Muscle of leg (tissue), 16 donors: ENCODE data around the gene NPHP3. TPM values are rescaled to one million over a fixed set of nuclear protein-coding genes. Genes with fewer than 3 reads are reported as not detected.
"Not testable (repeated sequence)": the region's sequence is repeated elsewhere in the genome, so short reads cannot be mapped to it uniquely, and the experiment has no call there.

Experiments
- DNase-seq: peaks from one replicate; pipeline ENCODE4 v3.0.0; 2013
- H3K27ac ChIP-seq: one replicate; pipeline ENCODE4 v1.5.1; 2013; ENCODE audit warnings: mild to moderate bottlenecking, low read length, control low read depth
- H3K27me3 ChIP-seq: one replicate; pipeline ENCODE4 v1.6.1; 2013; ENCODE audit warnings: low read length; ENCODE audit not compliant: control insufficient read depth, insufficient read depth
- H3K36me3 ChIP-seq: one replicate; pipeline ENCODE4 v1.6.1; 2013; ENCODE audit warnings: low read length; ENCODE audit not compliant: control insufficient read depth, insufficient read depth
- H3K4me1 ChIP-seq: one replicate; pipeline ENCODE4 v1.6.1; 2013; ENCODE audit warnings: low read length; ENCODE audit not compliant: control insufficient read depth, insufficient read depth
- H3K4me3 ChIP-seq: one replicate; pipeline ENCODE4 v1.5.1; 2013; ENCODE audit warnings: low read length, control low read depth
- H3K9me3 ChIP-seq: replicated peaks from 2 replicates; pipeline ENCODE4 v1.6.1; 2013; ENCODE audit warnings: low read depth, low read length; ENCODE audit not compliant: control insufficient read depth
- WGBS: methylation state at CpG from one replicate; pipeline ENCODE4 v1.1.5; 2013; ENCODE audit warnings: missing lambda C conversion rate; ENCODE audit not compliant: insufficient coverage; 5-methylcytosine and 5-hydroxymethylcytosine counted together
- long read RNA-seq, 11 donors: transcript quantifications; one replicate each; lab custom pipeline, GENCODE V29; 2026
- polyA plus RNA-seq, 8 donors: library from polyadenylated mRNA; unstranded; fragments of 120-200 nt; gene quantifications; one replicate each; pipeline versions ENCODE4 v1.2.1 to v1.2.3, GENCODE V29; 2013; ENCODE audit warnings: inconsistent platforms in 1 of 8, low replicate concordance in 1 of 8; ENCODE audit not compliant: insufficient read length in 8 of 8, insufficient read depth in 1 of 8
- total RNA-seq: library from RNA; stranded (reverse); fragments of 120-200 nt; gene quantifications from one replicate; pipeline ENCODE4 v1.2.4, GENCODE V29; 2013

NPHP3 gene, protein sequence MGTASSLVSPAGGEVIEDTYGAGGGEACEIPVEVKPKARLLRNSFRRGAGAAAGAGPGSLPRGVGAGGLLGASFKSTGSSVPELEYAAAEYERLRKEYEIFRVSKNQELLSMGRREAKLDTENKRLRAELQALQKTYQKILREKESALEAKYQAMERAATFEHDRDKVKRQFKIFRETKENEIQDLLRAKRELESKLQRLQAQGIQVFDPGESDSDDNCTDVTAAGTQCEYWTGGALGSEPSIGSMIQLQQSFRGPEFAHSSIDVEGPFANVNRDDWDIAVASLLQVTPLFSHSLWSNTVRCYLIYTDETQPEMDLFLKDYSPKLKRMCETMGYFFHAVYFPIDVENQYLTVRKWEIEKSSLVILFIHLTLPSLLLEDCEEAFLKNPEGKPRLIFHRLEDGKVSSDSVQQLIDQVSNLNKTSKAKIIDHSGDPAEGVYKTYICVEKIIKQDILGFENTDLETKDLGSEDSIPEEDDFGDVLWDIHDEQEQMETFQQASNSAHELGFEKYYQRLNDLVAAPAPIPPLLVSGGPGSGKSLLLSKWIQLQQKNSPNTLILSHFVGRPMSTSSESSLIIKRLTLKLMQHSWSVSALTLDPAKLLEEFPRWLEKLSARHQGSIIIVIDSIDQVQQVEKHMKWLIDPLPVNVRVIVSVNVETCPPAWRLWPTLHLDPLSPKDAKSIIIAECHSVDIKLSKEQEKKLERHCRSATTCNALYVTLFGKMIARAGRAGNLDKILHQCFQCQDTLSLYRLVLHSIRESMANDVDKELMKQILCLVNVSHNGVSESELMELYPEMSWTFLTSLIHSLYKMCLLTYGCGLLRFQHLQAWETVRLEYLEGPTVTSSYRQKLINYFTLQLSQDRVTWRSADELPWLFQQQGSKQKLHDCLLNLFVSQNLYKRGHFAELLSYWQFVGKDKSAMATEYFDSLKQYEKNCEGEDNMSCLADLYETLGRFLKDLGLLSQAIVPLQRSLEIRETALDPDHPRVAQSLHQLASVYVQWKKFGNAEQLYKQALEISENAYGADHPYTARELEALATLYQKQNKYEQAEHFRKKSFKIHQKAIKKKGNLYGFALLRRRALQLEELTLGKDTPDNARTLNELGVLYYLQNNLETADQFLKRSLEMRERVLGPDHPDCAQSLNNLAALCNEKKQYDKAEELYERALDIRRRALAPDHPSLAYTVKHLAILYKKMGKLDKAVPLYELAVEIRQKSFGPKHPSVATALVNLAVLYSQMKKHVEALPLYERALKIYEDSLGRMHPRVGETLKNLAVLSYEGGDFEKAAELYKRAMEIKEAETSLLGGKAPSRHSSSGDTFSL (N-terminal part only)
- total RNA-seq (33.9 TPM), polyA plus RNA-seq (10 to 100 TPM; 21.3 to 50.8 (median 28.7) TPM)
- long read RNA-seq, donor 1: 0 reads
- long read RNA-seq, donor 2: 0 reads
- long read RNA-seq, donor 3, full-length matches to known transcripts: 1 of 10 reads
- long read RNA-seq, donor 3, partial matches to known transcripts: 9 of 10 reads
- long read RNA-seq, donor 3, other reads (novel, unspliced or antisense): 0 of 10 reads
- long read RNA-seq, donor 4: 0 reads
- long read RNA-seq, donor 5, partial matches to known transcripts: 12 of 12 reads
- long read RNA-seq, donor 5, other reads (novel, unspliced or antisense): 0 of 12 reads
- long read RNA-seq, donor 6, full-length matches to known transcripts: 3 of 11 reads
- long read RNA-seq, donor 6, partial matches to known transcripts: 8 of 11 reads
- long read RNA-seq, donor 6, other reads (novel, unspliced or antisense): 0 of 11 reads
- long read RNA-seq, donor 7, full-length matches to known transcripts: 3 of 3 reads
- long read RNA-seq, donor 7, partial matches to known transcripts: 0 of 3 reads
- long read RNA-seq, donor 7, other reads (novel, unspliced or antisense): 0 of 3 reads
- long read RNA-seq, donor 8: 0 reads
- long read RNA-seq, donor 9: 0 reads
- long read RNA-seq, donor 10, full-length matches to known transcripts: 1 of 17 reads
- long read RNA-seq, donor 10, partial matches to known transcripts: 16 of 17 reads
- long read RNA-seq, donor 10, other reads (novel, unspliced or antisense): 0 of 17 reads
- long read RNA-seq, donor 11, full-length matches to known transcripts: 1 of 1 reads
- long read RNA-seq, donor 11, partial matches to known transcripts: 0 of 1 reads
- long read RNA-seq, donor 11, other reads (novel, unspliced or antisense): 0 of 1 reads

DNA sequence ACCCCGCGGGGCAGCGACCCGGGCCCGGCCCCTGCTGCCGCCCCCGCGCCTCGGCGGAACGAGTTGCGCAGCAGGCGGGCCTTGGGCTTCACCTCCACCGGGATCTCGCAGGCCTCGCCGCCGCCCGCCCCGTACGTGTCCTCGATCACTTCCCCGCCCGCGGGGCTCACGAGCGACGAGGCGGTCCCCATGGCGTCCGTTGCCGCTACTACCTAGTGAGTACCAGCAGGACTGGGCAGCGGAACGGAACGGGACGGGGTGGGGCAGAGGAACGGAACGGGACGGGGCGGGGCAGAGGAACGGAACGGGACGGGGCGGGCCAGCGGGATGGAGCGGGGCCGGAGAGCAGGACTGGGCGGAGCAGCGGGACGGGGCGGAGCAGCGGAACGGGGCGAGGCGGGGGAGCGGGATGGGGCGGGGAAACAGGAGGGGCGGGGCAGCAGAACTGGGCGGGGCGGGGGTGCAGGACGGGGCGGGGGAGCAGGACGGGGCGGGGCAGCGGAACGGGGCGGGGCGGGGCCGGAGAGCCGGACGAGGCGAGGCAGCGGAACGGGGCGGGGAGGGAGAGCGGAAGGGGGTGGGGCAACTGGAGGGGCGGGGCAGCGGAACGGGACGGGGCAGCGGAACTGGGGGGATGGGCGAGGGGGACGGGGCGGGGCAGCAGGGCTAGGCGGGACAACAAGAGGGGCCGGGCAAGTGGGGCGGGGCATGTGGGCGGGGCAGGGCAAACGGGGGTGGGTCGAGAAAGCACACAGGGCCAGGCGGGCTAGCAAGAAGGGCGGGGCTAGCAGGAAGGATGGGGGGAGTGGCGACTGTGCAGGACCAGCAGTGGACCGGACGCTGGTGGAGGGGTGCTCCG lies at the start of gene NPHP3:
Gene NPHP3, minus strand, starts transcription at position 245 of the 859 bp plus-strand sequence. Its CDS starts 54 bp downstream, at position 191.
- peaks cover 4% of the 10 kb centered on the region for H3K36me3 ChIP-seq
- under 1% methylated on average over 60 of the region's 96 CpGs for WGBS
- no peaks in the 10 kb centered on the region for H3K9me3 ChIP-seq
- peak within 1 kb of the TSS; percentile 96 for H3K27ac ChIP-seq
- H3K4me1 ChIP-seq: peaks cover 12% of the 10 kb centered on the region
- H3K4me3 ChIP-seq: peak within 1 kb of the TSS; percentile 71
- no peaks in the 10 kb centered on the region for H3K27me3 ChIP-seq
- peak; percentile 98 for DNase-seq

DNA sequence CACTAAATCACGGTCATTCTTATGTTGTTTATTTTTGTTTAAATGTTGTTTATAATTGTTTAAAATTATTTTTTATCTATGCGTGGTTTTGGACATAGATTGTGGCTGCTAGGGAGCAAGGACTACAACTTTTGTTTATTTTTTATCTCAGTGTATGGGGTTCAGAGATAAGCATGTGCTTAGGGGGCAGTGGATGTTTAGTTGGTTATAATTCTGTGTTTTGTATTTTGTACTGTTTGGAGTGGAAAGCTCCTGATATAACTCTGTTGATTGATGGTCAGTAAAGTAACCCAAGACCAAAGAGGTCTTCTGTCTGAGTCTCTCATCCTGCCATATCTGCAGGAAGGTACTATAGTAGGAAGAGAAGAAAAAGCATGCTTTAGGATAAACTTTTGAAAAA lies 36.5 kb upstream of the NPHP3 start:
- DNase-seq: no peak
- H3K36me3 ChIP-seq: no peaks in the 10 kb centered on the region
- 60% methylated on average over 1 of the region's 2 CpGs for WGBS

DNA sequence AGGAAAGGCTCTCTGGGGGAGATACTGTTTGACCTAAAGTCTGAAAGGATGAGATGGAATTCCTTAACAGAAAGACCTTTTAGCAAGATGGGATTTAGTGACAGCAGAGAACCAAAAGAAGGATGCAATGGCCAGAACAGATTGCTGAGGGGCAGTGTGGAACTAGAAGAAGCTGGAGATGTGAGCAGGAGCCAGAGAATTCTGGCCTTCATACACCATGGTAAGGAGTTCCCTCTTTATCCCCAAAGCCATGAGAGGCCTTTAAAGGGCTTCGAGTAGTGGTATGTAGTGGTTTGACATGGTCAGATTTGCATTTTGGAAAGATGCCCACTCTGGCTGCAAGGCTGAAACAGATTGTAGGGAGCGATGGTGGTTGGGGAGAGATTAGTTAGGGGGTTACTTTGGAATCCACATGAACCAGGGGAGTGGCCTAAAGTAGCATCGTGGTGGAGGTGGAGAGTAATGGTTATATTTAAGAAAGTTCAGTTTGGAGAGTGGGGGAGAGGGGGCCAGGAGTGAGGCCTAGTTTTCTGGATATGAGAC lies 34.0 kb upstream of the NPHP3 start:
- 49% methylated on average over 3 of the region's 3 CpGs for WGBS
- no peak overlapping the region for H3K4me3 ChIP-seq
- no peaks in the 10 kb centered on the region for H3K4me1 ChIP-seq
- H3K27ac ChIP-seq: no peak overlapping the region
- no peaks in the 10 kb centered on the region for H3K9me3 ChIP-seq
- H3K27me3 ChIP-seq: no peaks in the 10 kb centered on the region
- no peaks in the 10 kb centered on the region for H3K36me3 ChIP-seq
- peak; percentile 6 for DNase-seq

More for the DNA sequence above, 36.5 kb upstream of the NPHP3 start:
- Histone ChIP-seq H3K27ac (no peak overlapping the region), H3K4me3 (no peak overlapping the region), H3K9me3 (no peaks in the 10 kb centered on the region), H3K4me1 (no peaks in the 10 kb centered on the region), H3K27me3 (no peaks in the 10 kb centered on the region)

DNA sequence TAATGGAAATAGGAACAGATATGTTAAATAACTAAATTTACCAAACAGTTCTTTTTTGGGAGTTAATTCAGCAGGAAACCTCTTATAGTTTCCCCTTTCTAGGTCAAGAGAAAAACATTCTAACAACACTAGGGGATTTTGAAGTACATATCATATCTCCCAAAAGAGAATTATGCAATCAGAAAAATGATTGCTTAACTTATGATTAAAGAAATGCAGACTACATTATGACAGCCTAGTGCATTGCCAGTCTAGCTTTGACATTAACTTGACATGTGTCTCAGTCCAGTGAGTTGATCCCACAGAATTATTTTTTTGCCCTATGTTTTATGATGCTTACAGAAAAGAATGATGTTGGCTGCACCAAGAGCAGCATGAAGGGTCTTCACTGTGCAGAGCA lies 31.7 kb upstream of the NPHP3 start:
- no peak overlapping the region for H3K27ac ChIP-seq
- H3K4me3 ChIP-seq: no peak overlapping the region
- no peaks in the 10 kb centered on the region for H3K27me3 ChIP-seq
- no peaks in the 10 kb centered on the region for H3K4me1 ChIP-seq
- no peak for DNase-seq
- no peaks in the 10 kb centered on the region for H3K9me3 ChIP-seq
- no peaks in the 10 kb centered on the region for H3K36me3 ChIP-seq

DNA sequence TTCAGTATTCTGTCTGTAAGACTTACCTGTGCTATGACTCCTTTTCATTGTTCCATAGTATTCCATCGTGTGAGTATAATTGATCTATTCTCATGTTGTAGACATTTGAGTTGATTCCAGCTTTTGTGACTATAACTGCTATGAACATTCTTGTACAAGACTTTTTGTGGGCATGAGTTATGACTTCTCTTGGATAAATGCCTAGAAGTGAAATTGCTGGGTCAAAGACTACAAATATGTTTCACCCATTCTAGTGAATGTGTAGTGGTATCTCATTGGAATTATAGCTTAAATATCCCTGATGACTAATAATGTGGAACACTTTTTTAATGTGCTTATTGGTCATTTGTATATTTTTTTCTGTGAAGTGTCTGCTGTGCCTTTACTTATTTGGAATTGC lies 27.6 kb upstream of the NPHP3 start:
- no peak overlapping the region for H3K4me3 ChIP-seq
- H3K36me3 ChIP-seq: no peaks in the 10 kb centered on the region
- DNase-seq: no peak
- no peak overlapping the region for H3K27ac ChIP-seq
- H3K27me3 ChIP-seq: no peaks in the 10 kb centered on the region
- WGBS: no CpG with 5 or more reads among the region's 1 CpG
- no peaks in the 10 kb centered on the region for H3K9me3 ChIP-seq
- no peaks in the 10 kb centered on the region for H3K4me1 ChIP-seq

DNA sequence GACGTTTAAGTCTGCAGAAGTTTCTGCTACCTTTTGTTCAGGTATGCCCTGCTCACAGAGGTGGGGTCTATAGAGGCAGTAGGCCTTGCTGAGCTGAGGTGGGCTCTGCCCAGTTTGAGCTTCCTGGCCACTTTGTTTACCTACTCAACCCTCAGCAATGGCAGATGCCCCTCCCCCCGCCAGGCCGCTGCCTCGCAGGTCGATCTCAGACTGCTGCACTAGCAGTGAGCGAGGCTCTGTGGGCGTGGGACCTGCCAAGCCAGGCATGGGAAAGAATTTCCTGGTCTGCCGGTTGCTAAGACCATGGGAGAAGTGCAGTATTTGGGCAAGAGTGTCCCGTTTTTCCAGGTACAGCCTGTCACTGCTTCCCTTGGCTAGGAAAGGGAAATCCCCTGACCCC lies 24.5 kb upstream of the NPHP3 start:
- WGBS: 89% methylated on average over 9 of the region's 9 CpGs
- not testable (repeated sequence) for DNase-seq, H3K4me1 ChIP-seq, H3K27me3 ChIP-seq, H3K27ac ChIP-seq, H3K4me3 ChIP-seq, H3K36me3 ChIP-seq, H3K9me3 ChIP-seq

DNA sequence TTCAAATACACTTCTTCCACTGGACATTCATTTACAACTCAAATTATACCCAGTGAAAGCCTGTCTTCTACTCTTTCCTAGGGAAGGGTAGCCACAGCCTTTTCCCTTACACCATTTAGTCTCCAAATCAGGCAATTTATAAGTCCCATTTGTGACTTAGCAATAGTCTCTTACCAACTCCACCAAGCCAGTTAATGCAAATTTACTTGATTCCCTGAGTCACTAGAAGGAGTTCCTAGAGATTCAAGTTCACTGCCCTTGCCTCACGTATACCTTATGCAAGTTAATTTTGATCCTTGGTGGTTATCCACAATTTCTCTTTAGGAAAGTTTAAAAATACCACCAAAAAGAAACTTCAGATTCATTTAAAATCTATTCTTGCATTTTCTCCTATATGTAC lies 16.1 kb upstream of the NPHP3 start:
- Histone ChIP-seq H3K27ac (no peak overlapping the region), H3K4me3 (no peak overlapping the region), H3K36me3 (no peaks in the 10 kb centered on the region), H3K9me3 (no peaks in the 10 kb centered on the region), H3K27me3 (no peaks in the 10 kb centered on the region), H3K4me1 (no peaks in the 10 kb centered on the region)
- no CpG with 5 or more reads among the region's 1 CpG for WGBS
- DNase-seq: no peak

DNA sequence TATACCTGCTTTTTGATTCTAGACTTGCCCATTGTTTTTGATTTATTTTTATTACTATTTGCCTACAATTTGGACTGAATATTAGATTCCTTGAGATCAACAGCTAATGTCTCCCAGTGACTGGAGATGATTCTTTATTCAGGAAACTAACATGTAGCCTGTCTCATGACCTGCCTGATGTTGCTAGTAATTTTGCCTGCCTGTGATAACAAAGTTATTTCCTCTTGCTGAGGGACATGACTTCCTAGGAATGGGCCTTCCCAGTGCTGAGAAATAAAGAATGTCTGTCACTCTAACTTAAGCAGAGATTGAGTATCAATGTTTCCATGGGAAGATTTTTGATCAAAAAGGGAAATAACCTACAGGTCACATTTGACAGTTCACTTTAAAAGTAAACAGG lies 13.4 kb upstream of the NPHP3 start:
- no peaks in the 10 kb centered on the region for H3K4me1 ChIP-seq
- H3K9me3 ChIP-seq: no peaks in the 10 kb centered on the region
- no peaks in the 10 kb centered on the region for H3K27me3 ChIP-seq
- no peak for DNase-seq
- no peak overlapping the region for H3K27ac ChIP-seq
- no peaks in the 10 kb centered on the region for H3K36me3 ChIP-seq
- no peak overlapping the region for H3K4me3 ChIP-seq
